ENCODE data around the gene OPCML.

The OPCML gene

GRCh38 chr11:133408936-133409335, 123.4 kb downstream of the OPCML start:
- no peak for DNase-seq (ENCODE audit: low read depth)

- DNase-seq (ENCODE audit: low read depth): no peak
Observed at GRCh38 chr11:133408402-133408801, 123.9 kb downstream of the OPCML start.

GRCh38 chr11:133406489-133406888, 125.8 kb downstream of the OPCML start:
- DNase-seq (ENCODE audit: low read depth): no peak

GRCh38 chr11:133403900-133404299, 128.4 kb downstream of the OPCML start:
- DNase-seq (ENCODE audit: low read depth): no peak

GRCh38 chr11:133402551-133402950, 129.8 kb downstream of the OPCML start:
- DNase-seq (ENCODE audit: low read depth): no peak

GRCh38 chr11:133399855-133400625, 132.3 kb downstream of the OPCML start:
- no peak for DNase-seq (ENCODE audit: low read depth)

GRCh38 chr11:133399294-133399693, 133.0 kb downstream of the OPCML start:
- no peak for DNase-seq (ENCODE audit: low read depth)

GRCh38 chr11:133390803-133391202, 141.5 kb downstream of the OPCML start:
- DNase-seq (ENCODE audit: low read depth): no peak

GRCh38 chr11:133388975-133389568, 143.2 kb downstream of the OPCML start:
- DNase-seq (ENCODE audit: low read depth): no peak

GRCh38 chr11:133388260-133388659, 144.0 kb downstream of the OPCML start:
- no peak for DNase-seq (ENCODE audit: low read depth)

- no peak for DNase-seq (ENCODE audit: low read depth)
Observed at GRCh38 chr11:133386852-133387251, 145.4 kb downstream of the OPCML start.

GRCh38 chr11:133386262-133386661, 146.0 kb downstream of the OPCML start:
- no peak for DNase-seq (ENCODE audit: low read depth)

- no peak for DNase-seq (ENCODE audit: low read depth)
Observed at GRCh38 chr11:133385781-133386180, 146.5 kb downstream of the OPCML start.

GRCh38 chr11:133384731-133385130, 147.6 kb downstream of the OPCML start:
- no peak for DNase-seq (ENCODE audit: low read depth)

- DNase-seq (ENCODE audit: low read depth): no peak
Observed at GRCh38 chr11:133383689-133384088, 148.6 kb downstream of the OPCML start.

- no peak for DNase-seq (ENCODE audit: low read depth)
Observed at GRCh38 chr11:133383201-133383600, 149.1 kb downstream of the OPCML start.

GRCh38 chr11:133382131-133382812, 150.0 kb downstream of the OPCML start:
- no peak for DNase-seq (ENCODE audit: low read depth)

GRCh38 chr11:133381761-133382130, 150.6 kb downstream of the OPCML start:
- DNase-seq (ENCODE audit: low read depth): no peak

GRCh38 chr11:133366147-133366546, 166.2 kb downstream of the OPCML start:
- no peak for DNase-seq (ENCODE audit: low read depth)

GRCh38 chr11:133362916-133363315, 169.4 kb downstream of the OPCML start:
- DNase-seq (ENCODE audit: low read depth): no peak

- DNase-seq (ENCODE audit: low read depth): no peak
Observed at GRCh38 chr11:133362156-133362555, 170.1 kb downstream of the OPCML start.

- DNase-seq (ENCODE audit: low read depth): no peak
Observed at GRCh38 chr11:133361689-133361994, 170.7 kb downstream of the OPCML start.

GRCh38 chr11:133360860-133361688, 171.2 kb downstream of the OPCML start:
- DNase-seq (ENCODE audit: low read depth): no peak
